SK-N-SH (cell line): ENCODE results near the gene ASTN2. TPM values are rescaled to one million over a fixed set of nuclear protein-coding genes. Genes with fewer than 3 reads are reported as not detected.

Experiments used
- CTCF ChIA-PET: fragments of 300-600, 350-600 bp; formaldehyde crosslinking; extraction: SDS; loops from one replicate; lab custom pipeline; 2021; lab: Yijun Ruan, JAX
- POLR2A ChIA-PET: fragments of 350-600 bp; sonication (Branson Sonifier 250); formaldehyde crosslinking; extraction: SDS; loops from one replicate; lab custom pipeline; 2020; ENCODE audit warnings: antibody characterized with exemption, inconsistent platforms; lab: Yijun Ruan, JAX
- DNase-seq: peaks from one replicate; pipeline ENCODE4 v3.0.0; 2012
- H2AFZ ChIP-seq: fragments of 200-600 bp; sonication (generic); 2 replicates; pipeline ENCODE4 v1.8.1; 2016; ENCODE audit warnings: antibody characterized with exemption, mild to moderate bottlenecking, low read depth
- H3F3A ChIP-seq: fragments of 200-600 bp; sonication (generic); replicated peaks from 2 replicates; pipeline ENCODE3; 2016; ENCODE audit warnings: antibody characterized with exemption, mild to moderate bottlenecking; ENCODE audit not compliant: insufficient read depth
- H3K27ac ChIP-seq, 2 experiments: fragments of 200-500 bp in 1 of 2; fragments of 200-600 bp in 1 of 2; sonication (Bioruptor generic) in 1 of 2; sonication (generic), shearing (Covaris generic) in 1 of 2; 2 replicates each; pipeline versions ENCODE4 v1.5.1 to v1.6.1; 2014 to 2016; ENCODE audit warnings: low read depth in 2 of 2, inconsistent platforms in 1 of 2, low read length in 1 of 2, mild to moderate bottlenecking in 1 of 2, mixed read lengths in 1 of 2
- H3K27me3 ChIP-seq: fragments of 200-600 bp; sonication (generic), shearing (Covaris generic); 2 replicates; pipeline ENCODE4 v1.6.1; 2016; ENCODE audit warnings: mixed run types; ENCODE audit not compliant: insufficient read depth
- H3K36me3 ChIP-seq, 2 experiments: fragments of 200-500 bp in 1 of 2; fragments of 200-600 bp in 1 of 2; sonication (Bioruptor generic) in 1 of 2; sonication (generic) in 1 of 2; replicated peaks in 1 of 2; 2 replicates each; pipeline versions ENCODE3 to v1.5.1; 2014 to 2016; ENCODE audit warnings: low read length in 1 of 2, mild to moderate bottlenecking in 1 of 2; ENCODE audit not compliant: insufficient read depth in 2 of 2, control insufficient read depth in 1 of 2
- H3K4me1 ChIP-seq, 2 experiments: fragments of 200-500 bp in 1 of 2; fragments of 200-600 bp in 1 of 2; sonication (Bioruptor generic) in 1 of 2; sonication (generic), shearing (Covaris generic) in 1 of 2; 2 replicates each; pipeline versions ENCODE4 v1.5.1 to v1.6.1; 2014 to 2016; ENCODE audit warnings: low read depth in 1 of 2, low read length in 1 of 2, mixed run types in 1 of 2; ENCODE audit not compliant: insufficient read depth in 2 of 2, control insufficient read depth in 1 of 2
- H3K4me2 ChIP-seq: fragments of 200-600 bp; sonication (generic), shearing (Covaris generic); 2 replicates; pipeline ENCODE4 v1.6.1; 2017; ENCODE audit warnings: mixed run types
- H3K4me3 ChIP-seq, 2 experiments: fragments of 200-500 bp in 1 of 2; fragments of 200-600 bp in 1 of 2; sonication (Bioruptor generic) in 1 of 2; sonication (generic), shearing (Covaris generic) in 1 of 2; 2 replicates each; pipeline versions ENCODE4 v1.5.1 to v1.8.1; 2014 to 2016; ENCODE audit warnings: low read depth in 2 of 2, inconsistent platforms in 1 of 2, low read length in 1 of 2, mild to moderate bottlenecking in 1 of 2, mixed read lengths in 1 of 2, moderate library complexity in 1 of 2
- H3K79me2 ChIP-seq: fragments of 200-600 bp; sonication (generic); 2 replicates; pipeline ENCODE4 v1.8.1; 2017; ENCODE audit warnings: mild to moderate bottlenecking; ENCODE audit not compliant: insufficient read depth
- H3K9ac ChIP-seq: fragments of 200-600 bp; sonication (generic); 2 replicates; pipeline ENCODE4 v1.6.1; 2017; ENCODE audit warnings: mixed run types
- H3K9me2 ChIP-seq: fragments of 200-600 bp; sonication (generic); 2 replicates; pipeline ENCODE4 v1.6.1; 2017; ENCODE audit warnings: mixed run types
- H3K9me3 ChIP-seq: fragments of 200-600 bp; sonication (generic); 2 replicates; pipeline ENCODE4 v1.6.1; 2017; ENCODE audit warnings: mixed run types, mild to moderate bottlenecking, moderate library complexity
- H4K20me1 ChIP-seq: fragments of 200-600 bp; sonication (generic); 2 replicates; pipeline ENCODE4 v1.6.1; 2017; ENCODE audit warnings: mild to moderate bottlenecking, mixed run types; ENCODE audit not compliant: insufficient read depth
- CTCF ChIP-seq: fragments of 200-600 bp; sonication (generic); IDR thresholded peaks from 2 replicates; pipeline ENCODE4 v1.6.1; 2017; ENCODE audit warnings: antibody characterized with exemption, mild to moderate bottlenecking, moderate library complexity
- EZH2phosphoT487 ChIP-seq: fragments of 200-600 bp; sonication (generic); IDR thresholded peaks from 2 replicates; pipeline ENCODE4 v1.6.1; 2017; ENCODE audit warnings: low read depth, mixed run types, mild to moderate bottlenecking, antibody characterized with exemption, moderate library complexity, borderline replicate concordance
- FOSL2 ChIP-seq: IDR thresholded peaks from 2 replicates; pipeline ENCODE4 v1.4.0; 2012; ENCODE audit warnings: low read depth, mild to moderate bottlenecking, moderate library complexity, borderline replicate concordance
- NFIC ChIP-seq: IDR thresholded peaks from 2 replicates; pipeline ENCODE4 v1.4.0; 2012; ENCODE audit warnings: borderline replicate concordance
- POLR2AphosphoS5 ChIP-seq: IDR thresholded peaks from 2 replicates; pipeline ENCODE4 v1.6.1; 2012; ENCODE audit warnings: low read depth, low read length
- RAD21 ChIP-seq: IDR thresholded peaks from 2 replicates; pipeline ENCODE4 v1.6.1; 2012; ENCODE audit warnings: mild to moderate bottlenecking, low read length
- RCOR1 ChIP-seq: fragments of 150-350 bp; IDR thresholded peaks from 2 replicates; pipeline ENCODE4 v1.6.1; 2017; ENCODE audit warnings: antibody characterized with exemption, low read length
- RXRA ChIP-seq: IDR thresholded peaks from 2 replicates; pipeline ENCODE4 v1.4.0; 2012; ENCODE audit warnings: low read depth, mild to moderate bottlenecking, borderline replicate concordance
- SIN3A ChIP-seq: IDR thresholded peaks from 2 replicates; pipeline ENCODE4 v1.6.1; 2012; ENCODE audit warnings: low read depth, mild to moderate bottlenecking, low read length, moderate library complexity, borderline replicate concordance
- TAF1 ChIP-seq: IDR thresholded peaks from 2 replicates; pipeline ENCODE4 v1.6.1; 2012; ENCODE audit warnings: low read depth, mild to moderate bottlenecking, low read length, moderate library complexity, borderline replicate concordance
- WGBS: methylation state at CpG from one replicate; pipeline ENCODE4 v1.1.6; 2017; ENCODE audit warnings: low lambda C conversion rate; 5-methylcytosine and 5-hydroxymethylcytosine counted together
- polyA plus RNA-seq, 3 experiments: library from polyadenylated mRNA; depleted of rRNA; stranded (reverse); fragments of >200 nt; gene quantifications; 2 replicates each; pipeline ENCODE4 v1.2.3, GENCODE V29; 2012

ASTN2 gene
- polyA plus RNA-seq, 1 of the 3 experiments (the other 2 are of a cell fraction) = 6.6 TPM

- no peaks in the 10 kb centered on the region for H3K27me3 ChIP-seq
- no peak overlapping the region for H3K4me3 ChIP-seq
- H3K9me2 ChIP-seq = no peaks in the 10 kb centered on the region
- H3K79me2 ChIP-seq = no peaks in the 10 kb centered on the region
- no peak overlapping the region for H3K4me2 ChIP-seq
- no peak overlapping the region for H3K9ac ChIP-seq
- H3K27ac ChIP-seq = no peak overlapping the region
- DNase-seq = no peak
- 36% methylated on average over 3 of the region's 3 CpGs for WGBS
- no peaks in the 10 kb centered on the region for H3F3A ChIP-seq
- H3K36me3 ChIP-seq = no peaks in the 10 kb centered on the region
- ChIA-PET POLR2A (no interaction called here), CTCF (interaction anchor here (0.8 to 2.2 kb wide), 8 partner anchors 10 to 413 kb away, joined by 3 to 10 read pairs (median 4); no protein-coding TSS in a partner anchor)
- no peak overlapping the region for H2AFZ ChIP-seq
- H3K9me3 ChIP-seq = no peaks in the 10 kb centered on the region
- no peaks in the 10 kb centered on the region for H4K20me1 ChIP-seq
- peaks cover 0 to 3% of the 10 kb centered on the region in 2 experiments; a peak in 1 of 4 replicates for H3K4me1 ChIP-seq
- TF ChIP-seq EZH2phosphoT487 (no peak), RAD21 (peak; percentile 45; the same call in 1 of the 2 replicates), CTCF (0 out of 2 replicates have a peak, but pooled peaks have one; percentile 20)
Observed at GRCh38 chr9:117046666-117047327, 368.1 kb downstream of the ASTN2 start.

GRCh38 chr9:117044241-117044640, 370.6 kb downstream of the ASTN2 start:
- Histone ChIP-seq H3K27me3 (no peaks in the 10 kb centered on the region), H3K4me1 (peaks cover 0 to 3% of the 10 kb centered on the region in 2 experiments; a peak in 1 of 4 replicates), H3K4me2 (no peak overlapping the region), H3K9me3 (no peaks in the 10 kb centered on the region), H3K27ac (no peak overlapping the region), H3F3A (no peaks in the 10 kb centered on the region), H3K4me3 (no peak overlapping the region), H4K20me1 (no peaks in the 10 kb centered on the region), H3K79me2 (no peaks in the 10 kb centered on the region), H3K9ac (no peak overlapping the region)
- peak; percentile 9 for DNase-seq
- TF ChIP-seq TAF1 = no peak
- no peak for TF ChIP-seq POLR2AphosphoS5
- no peak for TF ChIP-seq NFIC
- TF ChIP-seq RCOR1 = no peak
- no peak for TF ChIP-seq FOSL2
- no peak for TF ChIP-seq RXRA
- no peak for TF ChIP-seq SIN3A
- TF ChIP-seq, all 33 proteins: peak for 0
- ChIA-PET POLR2A (no interaction called here), CTCF (no interaction called here)
- Histone ChIP-seq H3K9me2 (no peaks in the 10 kb centered on the region), H2AFZ (no peak overlapping the region), H3K36me3 (no peaks in the 10 kb centered on the region)
- WGBS = 58% methylated on average over 3 of the region's 4 CpGs
